Measurements from ENCODE around the gene SLC35D2. TPM values are rescaled to one million over a fixed set of nuclear protein-coding genes. Genes with fewer than 3 reads are reported as not detected.

The SLC35D2 gene
- total RNA-seq, 1 experiment from 2014 or later: 32.5 TPM

DNA sequence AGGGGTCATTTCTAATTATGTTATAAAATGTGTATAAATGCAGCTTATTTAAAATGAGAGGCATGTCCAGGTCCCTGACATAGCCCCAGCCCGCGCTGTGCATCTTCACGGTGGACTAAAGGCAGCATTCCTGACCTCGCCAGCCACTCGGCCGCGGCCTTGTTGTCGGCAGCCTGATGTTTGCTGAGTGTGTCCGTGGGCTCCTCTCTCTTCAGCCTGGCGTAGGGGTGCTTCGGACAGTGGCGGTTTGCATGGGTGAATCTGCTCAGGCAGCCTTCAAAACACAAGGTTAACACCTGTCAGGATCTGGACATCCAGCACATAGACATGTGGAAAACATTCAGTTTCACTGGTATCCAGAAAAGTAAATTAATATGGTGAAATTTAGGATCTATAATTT is 8.8 kb upstream of the SLC35D2 start:
- Histone ChIP-seq H3K4me2 (ENCODE audit: low read length) (no peak overlapping the region), H3K4me3 (replicated peaks in 1 of 2; ENCODE audit: low read depth in 1 of 2, low read length in 2 of 2) (no peak overlapping the region), H3K27me3 (ENCODE audit: insufficient read depth, low read length) (no peaks in the 10 kb centered on the region), H3K79me2 (ENCODE audit: insufficient read depth, low read length) (peaks cover 24% of the 10 kb centered on the region), H3K9ac (ENCODE audit: low read length) (no peak overlapping the region), H3K9me2 (ENCODE audit: insufficient read depth) (no peaks in the 10 kb centered on the region), H2AFZ (ENCODE audit: low read depth, low read length, poor library complexity, severe bottlenecking) (no peak overlapping the region), H3K9me3 (ENCODE audit: control insufficient read depth in 1 of 2, insufficient read depth in 1 of 2, low read depth in 1 of 2, low read length in 2 of 2) (no peaks in the 10 kb centered on the region), H3K36me3 (ENCODE audit: control insufficient read depth in 1 of 2, insufficient read depth in 2 of 2, low read length in 2 of 2) (peaks cover 19 to 36% of the 10 kb centered on the region in 2 experiments; a peak in 3 of 4 replicates), H3K27ac (ENCODE audit: low read depth, low read length) (no peak overlapping the region), H3K4me1 (ENCODE audit: control insufficient read depth in 1 of 2, insufficient read depth in 2 of 2, low read length in 2 of 2) (no peaks in the 10 kb centered on the region), H4K20me1 (ENCODE audit: insufficient read depth) (no peaks in the 10 kb centered on the region)
- RAD21 ChIA-PET (ENCODE audit: low non-redundant PET in 1 of 2, low total read pairs in 2 of 2, uncharacterized antibody in 2 of 2, unreplicated experiment in 2 of 2): no interaction called here
- CTCF ChIA-PET: no interaction called here
- DNase-seq (ENCODE audit: low read depth, low spot score): no peak
- intact Hi-C loops (cut with micrococcal nuclease): no loop called here
- TF ChIP-seq SRF (IDR thresholded peaks at IDR 0.05; ENCODE audit: low read depth): no peak
- TF ChIP-seq, protein P1, sequence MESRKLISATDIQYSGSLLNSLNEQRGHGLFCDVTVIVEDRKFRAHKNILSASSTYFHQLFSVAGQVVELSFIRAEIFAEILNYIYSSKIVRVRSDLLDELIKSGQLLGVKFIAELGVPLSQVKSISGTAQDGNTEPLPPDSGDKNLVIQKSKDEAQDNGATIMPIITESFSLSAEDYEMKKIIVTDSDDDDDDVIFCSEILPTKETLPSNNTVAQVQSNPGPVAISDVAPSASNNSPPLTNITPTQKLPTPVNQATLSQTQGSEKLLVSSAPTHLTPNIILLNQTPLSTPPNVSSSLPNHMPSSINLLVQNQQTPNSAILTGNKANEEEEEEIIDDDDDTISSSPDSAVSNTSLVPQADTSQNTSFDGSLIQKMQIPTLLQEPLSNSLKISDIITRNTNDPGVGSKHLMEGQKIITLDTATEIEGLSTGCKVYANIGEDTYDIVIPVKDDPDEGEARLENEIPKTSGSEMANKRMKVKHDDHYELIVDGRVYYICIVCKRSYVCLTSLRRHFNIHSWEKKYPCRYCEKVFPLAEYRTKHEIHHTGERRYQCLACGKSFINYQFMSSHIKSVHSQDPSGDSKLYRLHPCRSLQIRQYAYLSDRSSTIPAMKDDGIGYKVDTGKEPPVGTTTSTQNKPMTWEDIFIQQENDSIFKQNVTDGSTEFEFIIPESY (IDR thresholded peaks at IDR 0.05; ENCODE audit: extremely low read depth, insufficient replicate concordance, low read length): no peak
- no peak for TF ChIP-seq POLR2AphosphoS5 (IDR thresholded peaks at IDR 0.05; ENCODE audit: low read depth, low read length)
- no peak for TF ChIP-seq CEBPB (IDR thresholded peaks at IDR 0.05; ENCODE audit: low read depth)
- TF ChIP-seq YY1 (IDR thresholded peaks at IDR 0.05; ENCODE audit: extremely low read depth, insufficient replicate concordance, low read depth, low read length): no peak
- no peak for TF ChIP-seq EZH2phosphoT487 (IDR thresholded peaks at IDR 0.05; ENCODE audit: borderline replicate concordance)
- no peak for TF ChIP-seq CBX3 (IDR thresholded peaks at IDR 0.05; ENCODE audit: low read depth)
- no peak for TF ChIP-seq RAD21 (IDR thresholded peaks at IDR 0.05; ENCODE audit: low read depth)
- no peak for TF ChIP-seq JUND (IDR thresholded peaks at IDR 0.05)
- no peak for TF ChIP-seq EZH2 (IDR thresholded peaks at IDR 0.05)
- no peak for TF ChIP-seq ELF1 (IDR thresholded peaks at IDR 0.05; ENCODE audit: borderline replicate concordance, low read depth)
- no TSS peak for BruUV-seq (replicated peaks)
- ATAC-seq: no peak
- POLR2A ChIA-PET: no interaction called here
